HG03280 (cell line): ENCODE data around the gene SOCS1.
"Not testable (repeated sequence)": the region's sequence is repeated elsewhere in the genome, so short reads cannot be mapped to it uniquely, and the experiment has no call there.

Experiments used
- ATAC-seq: cut with Tn5 transposase; IDR thresholded peaks from one replicate; pipeline ENCODE4 v1.9.1; 2021; ENCODE audit warnings: mild to moderate bottlenecking, moderate library complexity; ENCODE audit not compliant: unreplicated experiment

The SOCS1 gene

DNA sequence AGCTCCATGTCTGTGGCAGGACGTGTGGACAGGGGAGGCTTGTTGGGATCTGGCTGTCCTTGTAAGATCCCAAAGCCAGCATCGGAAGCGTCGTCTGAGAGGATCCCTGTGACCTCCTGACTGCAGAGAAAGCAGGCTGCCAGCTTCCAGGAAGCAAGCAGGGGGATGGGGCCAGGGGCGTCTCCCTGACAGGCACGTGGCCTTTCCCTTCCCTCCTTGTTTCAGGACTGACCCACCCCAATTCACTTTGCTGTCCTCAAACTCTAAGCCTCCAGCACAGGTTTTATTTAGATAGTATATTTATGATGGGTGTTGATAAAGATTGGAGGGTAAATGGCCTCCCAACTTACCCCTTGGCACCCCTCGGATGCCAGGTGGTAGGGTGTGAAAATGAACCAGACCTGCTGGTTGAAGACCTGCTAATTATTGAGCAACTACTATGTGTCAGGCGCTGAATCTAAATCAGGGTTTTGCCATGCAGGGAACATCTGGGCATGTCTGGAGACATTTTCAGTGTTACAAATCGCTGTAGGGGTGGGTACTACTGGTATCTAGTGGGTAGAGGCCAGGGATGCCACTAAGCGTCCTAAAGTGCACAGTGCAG is 24.5 kb downstream of the SOCS1 start:
- ATAC-seq, result no peak

DNA sequence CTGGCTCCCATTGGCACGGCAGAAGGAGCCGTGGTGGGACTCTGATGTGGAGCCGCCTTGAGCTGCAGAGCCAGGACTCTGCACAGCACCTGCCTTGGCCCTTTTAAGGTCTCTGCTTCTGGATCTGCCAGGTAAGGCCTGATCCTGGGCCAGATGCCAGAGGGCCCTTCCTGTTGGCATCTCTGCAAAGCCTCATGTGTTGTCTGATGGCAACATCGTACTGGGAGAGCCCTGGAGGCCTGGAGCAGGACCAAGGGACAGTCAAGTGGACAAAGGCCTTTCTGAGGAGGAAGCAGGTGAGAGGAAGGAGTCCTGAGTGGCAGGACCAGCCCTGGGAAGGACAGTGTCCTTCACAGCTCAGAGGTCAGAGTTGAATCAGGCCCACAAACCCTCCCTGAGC is 26.1 kb downstream of the SOCS1 start:
- ATAC-seq, result no peak

DNA sequence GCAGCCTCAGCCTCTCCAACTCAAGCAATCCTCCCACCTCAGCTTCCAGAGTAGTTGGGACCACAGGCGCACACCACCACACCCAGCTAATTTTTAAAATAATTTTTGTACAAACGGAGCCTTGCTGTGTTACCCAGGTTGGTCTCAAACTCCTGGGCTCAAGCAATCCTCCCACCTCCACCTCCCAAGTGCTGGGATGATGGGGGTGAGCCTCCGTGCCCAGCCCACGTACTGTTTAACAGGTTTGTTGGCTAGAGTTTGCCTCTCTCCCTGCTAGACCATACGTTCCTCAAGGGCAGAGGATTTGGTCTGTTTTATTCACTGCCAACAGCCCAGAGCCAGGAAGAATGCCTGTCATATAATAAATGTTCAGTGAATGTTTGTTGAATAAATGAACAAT is 26.6 kb downstream of the SOCS1 start:
- no peak for ATAC-seq

DNA sequence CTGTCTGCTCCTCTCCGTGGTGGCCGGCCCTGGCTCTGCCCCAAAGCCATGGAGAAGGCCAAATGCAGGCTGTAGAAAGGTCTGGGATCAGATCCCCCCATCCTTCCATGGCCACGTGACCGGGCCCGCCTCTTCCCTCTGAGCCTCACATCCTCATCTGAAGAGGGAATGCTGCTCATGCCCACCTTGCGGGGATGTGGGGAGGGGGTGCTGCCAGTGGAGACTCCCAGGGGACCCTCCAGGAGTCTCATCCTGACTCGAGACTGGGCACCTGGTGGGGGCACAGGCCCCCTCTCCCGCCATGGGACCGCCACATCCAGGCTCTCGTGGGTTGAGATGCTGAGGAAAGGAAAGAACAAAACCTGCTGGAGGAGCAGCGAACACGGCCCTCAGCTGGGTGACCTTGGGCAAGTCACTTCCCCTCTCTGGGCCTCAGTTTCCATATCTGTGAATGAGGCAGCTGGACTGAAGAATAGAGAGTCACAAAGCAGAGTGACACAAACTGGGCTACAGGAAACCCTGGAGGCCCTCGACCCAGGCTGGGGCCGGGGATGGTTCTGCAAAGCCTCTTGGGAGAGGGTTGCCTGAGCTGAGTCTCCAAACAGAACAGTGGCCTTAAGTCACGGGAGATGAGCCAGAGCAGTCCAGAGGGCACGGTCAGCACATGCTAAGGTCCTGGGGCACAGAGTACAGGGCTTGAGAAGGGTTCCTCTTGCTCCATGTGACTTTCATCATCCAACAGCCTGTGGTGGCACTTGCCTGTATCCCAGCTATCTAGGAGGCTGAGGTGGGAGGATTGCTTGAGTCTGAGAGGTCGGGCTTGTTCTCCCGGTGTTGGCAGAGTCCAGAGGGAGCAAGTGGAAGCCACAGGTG is 30.1 kb downstream of the SOCS1 start:
- no peak for ATAC-seq

- ATAC-seq, result peak; percentile 81
These were observed 30.9 kb downstream of the SOCS1 start for GRCh38 chr16:11224894-11225676.

DNA sequence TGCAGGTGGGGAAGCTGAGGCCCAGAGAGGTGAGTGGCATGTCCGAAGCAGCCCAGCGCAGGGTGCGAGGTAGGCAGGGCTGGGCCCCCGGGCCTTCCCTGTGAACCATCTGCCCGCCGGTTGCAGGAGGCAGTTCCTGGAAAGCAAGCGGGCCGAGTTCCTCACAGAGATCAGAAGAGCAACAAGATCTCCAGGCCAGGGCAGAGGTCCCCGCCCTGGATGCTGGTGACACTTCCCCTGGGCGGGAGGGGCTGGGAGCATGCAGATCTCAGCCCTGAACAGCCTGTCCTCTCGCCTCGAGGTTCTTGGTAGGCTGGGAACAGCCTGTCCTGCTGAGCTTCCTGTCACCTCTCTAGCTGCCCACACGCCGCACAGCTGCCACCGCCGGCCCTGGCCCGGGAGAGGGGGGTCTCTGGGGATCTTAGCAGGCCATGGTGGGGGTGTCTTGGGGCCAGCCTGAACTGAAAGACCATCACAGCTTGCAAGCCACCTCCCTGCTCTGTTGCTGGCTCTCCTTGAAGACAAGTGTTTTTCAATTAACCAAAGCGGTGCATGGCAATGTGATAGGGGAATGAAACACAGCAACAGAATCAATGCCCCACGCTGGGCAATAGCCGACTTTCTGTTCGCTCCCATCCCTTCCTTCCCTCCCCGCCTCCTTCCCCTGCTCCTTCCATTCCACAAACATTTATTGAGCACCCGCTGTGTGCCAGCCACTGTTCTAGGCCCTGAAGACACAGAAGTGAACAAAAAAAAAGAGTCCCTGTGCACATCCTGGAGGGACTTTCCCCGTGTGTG is 31.7 kb downstream of the SOCS1 start:
- no peak for ATAC-seq

GRCh38 chr16:11220507-11220906 is 35.5 kb downstream of the SOCS1 start:
- not testable (repeated sequence) for ATAC-seq

GRCh38 chr16:11219178-11219577 is 36.8 kb downstream of the SOCS1 start:
- ATAC-seq, result no peak

GRCh38 chr16:11218604-11218962 is 37.4 kb downstream of the SOCS1 start:
- no peak for ATAC-seq

DNA sequence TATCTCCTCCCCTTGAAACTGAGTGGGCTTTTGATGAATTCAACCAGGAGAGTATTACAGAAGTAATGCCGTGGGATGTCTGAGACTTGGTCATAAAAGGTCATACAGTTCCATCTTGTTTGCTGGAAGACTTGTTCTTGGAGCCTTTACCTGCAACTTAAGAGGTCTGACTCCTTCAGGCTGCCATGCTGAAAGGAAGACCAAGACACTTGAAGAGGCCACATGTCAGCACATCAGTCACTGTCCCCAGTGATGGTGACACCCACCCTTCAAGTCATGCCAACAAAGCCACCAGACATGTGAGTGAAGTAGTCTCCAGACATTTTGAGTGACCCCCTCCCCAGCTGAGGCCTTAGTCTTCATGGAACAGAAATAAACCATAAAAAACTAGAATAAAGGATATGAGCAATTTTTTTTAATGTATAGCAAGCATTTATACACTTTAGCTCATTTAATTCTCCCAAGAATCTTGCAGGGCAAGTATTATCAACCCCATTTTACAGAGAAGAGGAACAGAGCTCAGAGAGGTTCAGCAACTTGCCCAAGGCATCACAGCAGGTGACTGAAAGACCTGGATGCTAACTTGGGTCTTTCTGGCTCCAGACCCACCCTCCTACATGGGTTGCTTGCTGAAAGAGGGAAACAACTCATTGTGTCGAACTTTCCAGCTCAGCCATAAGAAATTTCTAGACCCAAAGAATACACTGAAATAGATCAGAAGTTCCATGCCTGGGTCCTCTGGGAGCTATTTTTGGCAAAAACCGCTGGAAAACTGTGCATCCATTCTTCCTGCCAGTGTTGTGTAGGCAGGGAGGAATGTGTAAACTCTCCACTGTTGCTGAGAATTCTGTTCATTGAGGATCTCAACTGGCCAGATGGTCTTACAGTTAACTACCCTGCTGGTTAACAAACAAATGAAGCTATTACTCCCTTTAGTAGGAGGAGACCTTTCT is 38.1 kb downstream of the SOCS1 start:
- ATAC-seq, result no peak

DNA sequence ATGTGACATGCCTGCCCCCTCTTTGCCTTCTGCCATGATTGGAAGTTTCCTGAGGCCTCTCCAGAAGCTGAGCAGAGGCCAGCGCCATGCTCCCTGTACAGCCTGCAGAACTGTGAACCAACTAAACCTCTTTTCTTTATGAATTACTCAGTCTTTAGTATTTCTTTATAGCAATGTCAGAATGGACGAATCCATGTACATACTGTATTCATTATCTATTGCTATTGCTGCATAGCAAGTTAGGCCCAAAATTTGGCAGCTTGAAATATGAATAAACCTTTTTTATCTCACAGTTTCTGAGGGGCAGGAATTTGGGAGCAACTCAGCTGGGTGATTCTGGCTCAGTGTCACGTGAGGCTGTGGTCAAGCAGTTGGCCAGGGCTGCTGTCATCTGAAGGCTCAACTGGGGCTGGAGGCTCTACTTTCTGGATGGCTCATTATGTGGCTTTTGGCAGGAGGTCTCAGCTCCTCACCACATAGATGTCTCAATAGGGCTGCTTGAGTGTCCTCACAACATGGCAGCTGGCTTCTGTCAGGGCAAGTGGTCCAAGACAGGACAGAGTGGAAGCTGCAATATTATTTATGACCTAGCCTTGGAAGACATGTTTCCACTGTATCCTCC is 40.0 kb downstream of the SOCS1 start:
- ATAC-seq, result no peak

DNA sequence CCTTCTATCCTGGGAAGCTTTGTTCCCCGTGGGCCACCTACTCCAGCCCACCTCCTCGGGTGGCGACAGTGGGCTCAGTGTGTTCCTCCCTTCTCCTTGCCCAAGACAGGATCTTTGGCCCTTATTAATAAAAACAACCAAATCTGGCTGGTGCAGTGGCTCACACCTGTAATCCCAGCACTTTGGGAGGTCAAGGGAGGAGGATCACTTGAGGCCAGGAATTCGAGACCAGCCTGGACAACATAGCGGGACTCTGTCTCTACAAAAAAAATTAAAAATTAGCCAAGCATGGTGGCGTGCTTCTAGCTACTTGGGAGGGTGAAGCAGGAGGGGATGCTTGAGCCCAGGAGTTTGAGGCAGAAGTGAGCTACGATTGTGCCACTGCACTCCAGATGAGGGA is 42.2 kb downstream of the SOCS1 start:
- ATAC-seq, result no peak

DNA sequence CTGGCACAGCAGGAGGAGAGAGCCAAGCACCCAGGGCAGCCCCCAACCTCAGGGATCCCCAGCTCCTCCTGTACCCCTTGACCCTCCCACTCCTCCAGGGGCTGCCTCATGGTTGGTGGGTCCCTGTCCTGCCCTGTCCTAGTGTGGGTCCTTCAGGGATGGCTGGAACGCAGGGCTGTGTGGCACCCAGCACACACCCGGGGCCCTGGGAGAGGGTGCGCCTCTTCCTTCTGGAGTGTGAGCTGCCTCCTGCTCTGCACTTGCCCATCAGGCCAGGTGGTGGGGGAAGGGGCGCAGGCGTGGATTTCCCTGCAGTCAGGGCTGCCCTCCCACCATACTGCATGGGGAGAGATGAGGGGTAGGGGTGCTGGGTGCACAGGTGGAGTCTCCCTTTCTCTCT is 42.6 kb downstream of the SOCS1 start:
- ATAC-seq, result no peak

DNA sequence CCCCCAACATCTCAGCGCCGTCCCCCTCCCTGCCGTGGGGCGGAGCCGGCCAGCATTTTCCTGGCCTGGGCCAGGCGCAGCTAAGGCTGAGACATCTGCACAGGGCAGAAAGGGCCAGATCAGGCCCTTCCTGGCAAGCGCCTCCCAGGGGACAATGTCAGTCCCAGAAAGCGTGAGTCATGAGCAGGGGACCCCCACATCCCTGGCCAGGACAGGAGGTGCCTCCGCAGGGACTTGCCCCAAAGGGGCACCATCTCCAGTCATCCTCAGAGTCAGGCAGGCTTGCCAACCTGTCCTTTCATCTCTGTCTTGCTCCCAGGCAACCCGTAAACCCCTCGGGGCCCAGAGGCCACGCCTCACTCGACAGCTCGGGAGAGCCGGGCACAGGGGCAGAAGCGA is 43.2 kb downstream of the SOCS1 start:
- no peak for ATAC-seq

DNA sequence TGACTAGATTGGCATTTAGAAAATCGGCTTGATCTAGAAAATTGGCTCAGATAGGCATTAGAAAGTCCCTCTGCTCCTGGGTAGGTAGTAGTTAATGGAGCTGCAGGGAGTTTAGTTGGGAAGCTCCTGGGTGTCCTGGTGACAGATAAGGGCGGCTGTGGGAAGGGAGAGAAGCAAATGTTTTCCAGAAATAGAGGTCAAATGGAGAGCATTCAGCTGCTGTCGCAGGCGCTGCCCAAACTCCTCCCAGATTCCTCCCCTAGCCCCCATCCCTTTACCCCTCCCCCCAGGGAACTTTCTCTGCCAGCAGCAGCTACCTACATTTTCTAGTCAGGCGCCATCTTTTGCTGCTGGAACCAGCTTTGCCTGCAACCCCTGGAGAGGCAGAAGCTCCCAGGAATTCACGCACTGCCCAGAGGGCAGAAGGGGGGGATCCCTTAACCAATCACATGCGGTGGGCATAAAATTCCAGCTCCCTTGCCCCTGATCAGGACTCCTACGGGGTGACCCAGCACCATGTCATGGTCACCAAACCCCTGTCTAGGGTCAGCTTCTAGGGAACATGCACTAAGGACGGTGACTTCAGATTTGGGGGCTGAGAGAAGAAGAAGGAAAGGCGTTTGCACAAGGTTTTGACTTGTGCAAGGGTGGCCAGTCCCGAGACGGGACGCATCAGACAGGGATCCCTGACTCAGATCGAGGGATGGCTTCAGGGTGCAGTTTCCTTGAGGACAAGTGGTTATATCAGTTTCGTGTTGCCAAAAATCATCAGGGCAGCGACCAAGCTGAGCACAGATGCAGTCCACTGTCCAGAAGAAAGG is 43.8 kb downstream of the SOCS1 start:
- ATAC-seq, result no peak

DNA sequence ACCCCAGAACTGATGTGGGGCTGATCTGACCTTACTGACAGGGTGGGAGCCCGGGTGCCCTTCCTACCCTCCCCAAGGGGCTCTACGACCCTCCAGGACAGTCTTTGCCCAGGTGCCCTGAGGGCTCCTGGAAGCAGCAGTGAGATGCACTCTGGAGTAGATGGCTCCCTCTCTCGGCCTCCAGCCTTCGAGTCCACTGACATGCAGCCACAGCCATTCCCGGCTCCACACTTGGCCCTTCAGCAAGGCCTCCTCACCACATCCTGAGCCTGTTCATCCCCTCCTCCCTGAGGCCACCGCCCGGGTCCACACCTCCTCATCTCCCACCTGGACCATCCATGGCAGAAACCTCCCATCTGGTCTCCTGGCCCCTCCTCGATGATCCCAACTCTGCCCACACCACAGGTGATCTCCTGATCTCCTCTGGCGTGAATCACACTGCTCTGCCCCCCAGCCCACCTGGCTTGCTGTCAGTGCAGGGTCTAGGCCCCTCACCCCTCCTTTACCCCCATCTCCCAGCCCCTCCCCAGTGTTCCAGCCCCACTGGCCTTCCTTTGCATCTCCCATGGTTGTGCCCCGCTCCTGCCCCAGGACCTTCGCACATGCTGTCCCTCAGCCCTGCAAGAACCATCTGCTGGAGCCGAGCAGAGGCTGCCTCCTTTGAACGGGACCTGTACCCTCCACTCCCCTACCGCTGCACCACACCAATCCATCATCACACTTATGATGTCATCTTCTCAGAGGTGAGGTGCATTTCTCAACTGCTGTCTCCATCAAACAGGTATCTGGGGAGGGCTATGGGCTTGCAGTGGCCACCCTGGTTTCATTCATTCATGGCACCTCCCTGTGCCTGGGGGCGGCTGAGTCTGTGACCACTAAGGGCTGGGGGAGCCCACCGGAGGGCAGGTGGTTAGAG is 44.7 kb downstream of the SOCS1 start:
- ATAC-seq, result no peak

- no peak for ATAC-seq
These were observed 45.7 kb downstream of the SOCS1 start for GRCh38 chr16:11210260-11210659.
